GM12878 (cell line): ENCODE measurements around the gene NCKAP5.

ENCODE experiments used
- CREB1 ChIP-seq: IDR thresholded peaks from 2 replicates; pipeline ENCODE4 v1.6.1; 2012; ENCODE audit warnings: low read depth, mild to moderate bottlenecking, inconsistent platforms
- GABPA ChIP-seq: IDR thresholded peaks from 2 replicates; pipeline ENCODE4 v1.6.1; 2014; ENCODE audit warnings: antibody characterized with exemption, low read depth, mild to moderate bottlenecking, inconsistent platforms
- POLR2AphosphoS5 ChIP-seq: IDR thresholded peaks from 2 replicates; pipeline ENCODE4 v1.6.1; 2011; ENCODE audit warnings: mild to moderate bottlenecking, low read length, inconsistent platforms
- TARDBP ChIP-seq: IDR thresholded peaks from 2 replicates; pipeline ENCODE4 v1.6.1; 2016; ENCODE audit warnings: borderline replicate concordance
- TBL1XR1 ChIP-seq: IDR thresholded peaks from 2 replicates; pipeline ENCODE4 v1.6.1; 2012; ENCODE audit warnings: low read depth, low read length, improper control_type of control experiment
- TCF7 ChIP-seq: IDR thresholded peaks from 2 replicates; pipeline ENCODE4 v1.6.1; 2014; ENCODE audit warnings: antibody characterized with exemption, borderline replicate concordance

- TF ChIP-seq TBL1XR1 = no peak
- TF ChIP-seq POLR2AphosphoS5 = no peak
- no peak for TF ChIP-seq TARDBP
- no peak for TF ChIP-seq TCF7
- no peak for TF ChIP-seq GABPA
- TF ChIP-seq CREB1 = no peak
Observed at GRCh38 chr2:132991471-132992045, 576.7 kb downstream of the NCKAP5 start.
